Parathyroid adenoma (tissue), 2 donors: ENCODE measurements around the gene IGSF6.
"Not testable (repeated sequence)": the region's sequence is repeated elsewhere in the genome, so short reads cannot be mapped to it uniquely, and the experiment has no call there.

ENCODE experiments used
- H2AFZ ChIP-seq: fragments of 300-600 bp; sonication (generic); one replicate; pipeline ENCODE4 v1.7.0; 2017; ENCODE audit warnings: antibody characterized with exemption, mild to moderate bottlenecking
- H3K27ac ChIP-seq: fragments of 300-600 bp; sonication (generic); one replicate; pipeline ENCODE4 v1.7.0; 2017
- H3K27me3 ChIP-seq: fragments of 300-600 bp; sonication (generic); one replicate; pipeline ENCODE4 v1.7.0; 2017; ENCODE audit warnings: low read length; ENCODE audit not compliant: control insufficient read depth, insufficient read depth
- H3K36me3 ChIP-seq: fragments of 300-600 bp; sonication (generic); one replicate; pipeline ENCODE4 v1.7.0; 2017; ENCODE audit warnings: low read length; ENCODE audit not compliant: control insufficient read depth, insufficient read depth
- H3K4me1 ChIP-seq: fragments of 300-600 bp; sonication (generic); one replicate; pipeline ENCODE4 v1.7.0; 2017; ENCODE audit warnings: control low read depth
- H3K4me2 ChIP-seq: fragments of 300-600 bp; sonication (generic); one replicate; pipeline ENCODE4 v1.7.0; 2017; ENCODE audit warnings: low read length
- H3K4me3 ChIP-seq: fragments of 300-600 bp; sonication (generic); one replicate; pipeline ENCODE4 v1.7.0; 2017; ENCODE audit warnings: low read depth, low read length
- H3K79me2 ChIP-seq: fragments of 300-600 bp; sonication (generic); one replicate; pipeline ENCODE4 v1.7.0; 2017; ENCODE audit warnings: control low read depth
- H3K9ac ChIP-seq: fragments of 300-600 bp; sonication (generic); one replicate; pipeline ENCODE4 v1.7.0; 2017; ENCODE audit warnings: mild to moderate bottlenecking
- H3K9me3 ChIP-seq: fragments of 300-600 bp; sonication (generic); one replicate; pipeline ENCODE4 v1.7.0; 2017; ENCODE audit warnings: low read length; ENCODE audit not compliant: control insufficient read depth
- CTCF ChIP-seq: fragments of 300-600 bp; sonication (generic); IDR thresholded peaks from one replicate; pipeline ENCODE4 v1.7.0; 2017; ENCODE audit warnings: antibody characterized with exemption, mild to moderate bottlenecking
- donor health status: primary hyperparathyroidism.

The IGSF6 gene

DNA sequence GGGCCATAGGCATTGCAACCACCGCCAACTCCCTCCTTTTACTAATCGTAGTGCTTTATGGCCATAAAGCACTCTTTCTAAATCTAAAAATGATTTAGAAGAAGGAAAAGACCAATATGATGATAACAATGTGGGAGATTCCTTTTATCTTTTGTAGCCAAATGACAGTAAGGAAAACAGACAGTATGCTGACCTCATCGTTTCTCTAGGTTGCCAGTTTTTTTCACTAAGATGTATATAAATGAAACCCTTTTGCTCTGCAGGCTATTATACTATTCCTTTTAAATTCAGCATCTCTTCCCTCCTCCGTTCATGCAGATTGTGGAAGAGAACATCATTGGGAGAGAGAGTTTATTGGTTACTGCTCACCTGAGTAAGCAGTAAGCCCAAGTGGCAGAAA lies 36.7 kb upstream of the IGSF6 start:
- no peak overlapping the region for H3K9ac ChIP-seq
- TF ChIP-seq CTCF = no peak
- H3K9me3 ChIP-seq = no peaks in the 10 kb centered on the region
- H3K79me2 ChIP-seq = no peaks in the 10 kb centered on the region
- H3K4me1 ChIP-seq = no peaks in the 10 kb centered on the region
- H3K27me3 ChIP-seq = no peaks in the 10 kb centered on the region
- no peaks in the 10 kb centered on the region for H3K36me3 ChIP-seq
- H2AFZ ChIP-seq = no peak overlapping the region
- no peak overlapping the region for H3K4me3 ChIP-seq
- H3K27ac ChIP-seq = no peak overlapping the region
- no peak overlapping the region for H3K4me2 ChIP-seq

DNA sequence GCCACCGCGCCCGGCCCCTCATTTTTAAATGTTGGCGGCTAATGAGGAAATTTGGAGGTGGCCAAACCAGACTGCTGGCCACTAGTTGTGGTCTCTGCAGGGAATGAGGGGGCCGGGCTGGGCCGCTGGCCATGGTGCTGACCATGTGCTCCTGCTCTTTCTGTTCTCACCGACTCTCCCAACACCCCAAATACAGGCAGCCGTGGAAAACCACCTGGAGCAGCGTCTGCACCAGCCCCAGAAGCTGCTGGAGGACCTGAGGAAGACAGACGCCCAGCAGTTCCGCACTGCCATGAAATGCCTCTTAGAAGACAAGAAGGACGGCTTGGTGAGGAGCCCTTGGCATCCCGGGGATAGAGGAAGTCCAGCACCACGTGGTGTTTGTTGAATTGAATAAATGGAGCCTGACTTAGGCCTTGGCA lies 32.6 kb upstream of the IGSF6 start:
- Histone ChIP-seq H3K79me2 (no peaks in the 10 kb centered on the region), H3K4me2 (no peak overlapping the region), H3K36me3 (no peaks in the 10 kb centered on the region), H3K4me1 (no peaks in the 10 kb centered on the region), H3K27me3 (no peaks in the 10 kb centered on the region), H3K27ac (no peak overlapping the region), H2AFZ (no peak overlapping the region), H3K4me3 (no peak overlapping the region), H3K9me3 (no peaks in the 10 kb centered on the region), H3K9ac (no peak overlapping the region)
- no peak for TF ChIP-seq CTCF

GRCh38 chr16:21684199-21684598 lies 31.8 kb upstream of the IGSF6 start:
- H3K4me1 ChIP-seq = no peaks in the 10 kb centered on the region
- no peaks in the 10 kb centered on the region for H3K36me3 ChIP-seq
- TF ChIP-seq CTCF = no peak
- no peaks in the 10 kb centered on the region for H3K79me2 ChIP-seq
- H3K4me3 ChIP-seq = no peak overlapping the region
- H3K4me2 ChIP-seq = no peak overlapping the region
- no peaks in the 10 kb centered on the region for H3K27me3 ChIP-seq
- no peak overlapping the region for H3K27ac ChIP-seq
- H3K9me3 ChIP-seq = no peaks in the 10 kb centered on the region
- H2AFZ ChIP-seq = no peak overlapping the region
- no peak overlapping the region for H3K9ac ChIP-seq

DNA sequence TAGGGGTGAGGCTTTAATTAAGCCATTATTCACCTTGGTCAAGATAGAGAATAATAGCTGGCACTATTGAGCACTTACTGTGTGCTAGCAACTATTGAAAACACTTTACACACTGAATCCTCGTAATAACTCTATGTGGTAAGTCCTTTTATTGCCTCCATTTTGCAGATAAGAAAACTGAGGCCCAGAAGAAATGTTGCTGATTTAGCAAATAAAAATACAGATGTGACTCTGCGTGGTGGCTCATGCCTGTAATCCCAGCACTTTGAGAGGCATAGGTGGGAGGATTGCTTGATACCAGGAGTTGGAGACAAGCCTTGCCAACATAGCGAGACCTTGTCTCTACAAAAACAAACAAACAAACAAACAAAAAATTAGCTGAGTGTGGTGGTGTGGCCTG lies 30.8 kb upstream of the IGSF6 start:
- H3K4me3 ChIP-seq = no peak overlapping the region
- no peaks in the 10 kb centered on the region for H3K36me3 ChIP-seq
- H3K4me2 ChIP-seq = no peak overlapping the region
- H3K9me3 ChIP-seq = no peaks in the 10 kb centered on the region
- H3K79me2 ChIP-seq = no peaks in the 10 kb centered on the region
- H3K27ac ChIP-seq = no peak overlapping the region
- no peaks in the 10 kb centered on the region for H3K27me3 ChIP-seq
- TF ChIP-seq CTCF = no peak
- H2AFZ ChIP-seq = no peak overlapping the region
- H3K4me1 ChIP-seq = no peaks in the 10 kb centered on the region
- H3K9ac ChIP-seq = no peak overlapping the region

DNA sequence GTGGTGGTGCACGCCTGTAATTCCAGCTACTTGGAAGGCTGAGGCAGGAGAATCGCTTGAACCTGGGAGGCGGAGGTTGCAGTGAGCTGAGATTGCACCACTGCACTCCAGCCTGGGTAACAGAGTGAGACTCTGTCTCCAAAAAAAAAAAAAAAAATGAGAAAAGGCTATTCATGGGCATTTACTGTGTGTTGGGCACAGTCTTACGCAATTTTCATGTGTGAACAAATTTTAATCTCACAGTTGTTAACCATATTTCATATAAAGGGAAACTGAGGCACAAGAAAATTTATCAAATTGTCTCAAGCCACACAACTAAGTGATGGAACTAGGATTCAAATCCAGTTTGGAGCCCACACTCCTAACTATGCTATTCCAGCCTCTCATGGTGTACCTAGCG lies 28.3 kb upstream of the IGSF6 start:
- not testable (repeated sequence) for H3K9me3 ChIP-seq, H2AFZ ChIP-seq, H3K36me3 ChIP-seq, H3K79me2 ChIP-seq, H3K27me3 ChIP-seq, H3K4me1 ChIP-seq, H3K9ac ChIP-seq, H3K4me3 ChIP-seq, H3K4me2 ChIP-seq, H3K27ac ChIP-seq

GRCh38 chr16:21674456-21674855 lies 22.0 kb upstream of the IGSF6 start:
- not testable (repeated sequence) for H3K9me3 ChIP-seq, H3K79me2 ChIP-seq, H3K4me2 ChIP-seq, H3K27me3 ChIP-seq, H3K27ac ChIP-seq, H2AFZ ChIP-seq, H3K9ac ChIP-seq, H3K36me3 ChIP-seq, H3K4me3 ChIP-seq, H3K4me1 ChIP-seq
